HG03558 (cell line): Measurements from ENCODE around the gene GTF2F2.

ENCODE experiments used
- ATAC-seq: cut with Tn5 transposase; IDR thresholded peaks from one replicate; pipeline ENCODE4 v1.9.1; 2021; ENCODE audit warnings: moderate number of reproducible peaks; ENCODE audit not compliant: unreplicated experiment; ENCODE audit errors: extremely low read depth

Gene GTF2F2

DNA sequence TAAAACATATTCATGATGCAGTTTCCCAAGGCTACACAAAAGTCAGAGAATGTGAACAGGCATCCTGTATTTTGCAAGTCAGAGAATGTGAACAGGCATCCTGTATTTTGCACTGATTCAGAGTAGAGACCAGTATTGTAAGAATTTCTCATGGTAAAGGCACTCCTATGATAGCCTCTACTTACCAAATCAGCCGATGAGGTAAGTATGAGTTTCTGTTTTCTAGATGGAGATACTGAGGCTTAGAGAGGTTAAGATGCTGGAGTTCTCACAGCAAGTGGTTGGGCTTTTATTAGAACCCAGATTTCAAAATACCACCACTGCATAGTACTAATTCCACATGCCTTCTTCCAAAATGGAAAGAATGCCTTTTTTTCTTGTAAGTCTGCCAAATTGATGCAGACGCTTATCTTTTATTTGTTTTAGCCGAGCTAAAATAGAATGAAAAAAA lies 208.4 kb downstream of the GTF2F2 start:
- ATAC-seq: no peak

- ATAC-seq: no peak
Measured at GRCh38 chr13:45331123-45331619, 210.9 kb downstream of the GTF2F2 start.

- no peak for ATAC-seq
Measured at GRCh38 chr13:45331692-45332035, 211.4 kb downstream of the GTF2F2 start.

- ATAC-seq: no peak
Measured at GRCh38 chr13:45332036-45332830, 211.9 kb downstream of the GTF2F2 start.

DNA sequence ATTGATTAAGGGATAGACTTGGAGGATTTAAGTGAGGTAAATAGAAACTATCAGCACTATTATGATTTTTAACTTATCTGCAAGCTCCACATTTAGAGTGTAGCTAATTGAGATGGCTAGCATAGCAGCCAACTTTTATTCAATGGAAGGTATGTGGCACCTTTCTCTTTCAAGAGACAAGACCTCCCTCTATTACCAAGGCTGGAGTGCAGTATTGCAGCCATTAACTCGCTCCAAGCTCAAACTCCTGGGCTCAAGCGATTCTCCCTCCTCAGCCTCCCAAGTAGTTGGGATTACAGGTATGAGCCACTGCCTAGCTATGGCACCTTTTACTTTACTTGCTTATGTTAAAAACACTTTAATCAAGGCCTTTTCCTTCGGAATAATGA lies 212.5 kb downstream of the GTF2F2 start:
- no peak for ATAC-seq

DNA sequence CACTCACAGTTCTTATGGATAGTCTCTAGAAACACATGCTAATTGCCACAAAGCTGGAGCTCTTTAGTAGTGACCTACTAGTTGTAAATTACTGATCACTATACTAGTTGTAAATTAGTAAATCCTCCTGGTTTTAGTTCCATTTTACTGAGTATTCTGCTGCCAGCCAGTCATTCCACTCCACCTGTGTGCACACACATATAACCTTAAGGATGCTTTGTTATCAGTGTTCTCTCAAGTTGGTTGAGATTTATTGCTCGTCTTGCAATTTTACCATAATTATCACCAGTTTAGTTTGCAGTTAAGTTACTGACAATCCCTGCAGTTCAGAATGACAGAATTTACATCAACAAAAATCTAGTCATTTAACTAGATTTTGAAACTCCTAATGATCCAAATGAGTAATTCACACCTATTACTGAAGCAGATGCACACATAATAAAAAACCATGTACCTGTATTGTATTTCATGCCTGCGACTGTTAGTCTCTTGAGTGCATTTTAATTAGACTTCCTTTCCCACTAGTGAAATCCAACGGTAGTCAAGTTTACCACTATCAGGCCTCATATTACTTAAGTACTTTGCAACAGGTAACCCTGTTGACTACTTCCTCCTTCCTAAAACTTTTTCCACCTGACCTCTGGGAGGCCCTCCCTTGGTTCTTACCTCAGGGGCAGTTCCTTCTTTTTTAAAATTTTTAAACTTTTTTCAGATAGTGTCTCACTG lies 213.1 kb downstream of the GTF2F2 start:
- ATAC-seq: no peak
